Fibroblast of the aortic adventitia (primary cell): ENCODE measurements around the gene ASMTL. TPM values are rescaled to one million over a fixed set of nuclear protein-coding genes. Genes with fewer than 3 reads are reported as not detected.
"Not testable (repeated sequence)": the region's sequence is repeated elsewhere in the genome, so short reads cannot be mapped to it uniquely, and the experiment has no call there.

ENCODE experiments used
- DNase-seq: peaks from one replicate; pipeline ENCODE4 v3.0.0-alpha.2; 2010; ENCODE audit warnings: low read depth
- H3K4me3 ChIP-seq: 2 replicates; pipeline ENCODE4 v1.5.1; 2011; ENCODE audit warnings: low read depth, mild to moderate bottlenecking, control low read depth, low read length, moderate library complexity
- CTCF ChIP-seq: IDR thresholded peaks from 2 replicates; pipeline ENCODE4 v1.5.1; 2011; ENCODE audit warnings: mild to moderate bottlenecking, low read length, control low read depth, inconsistent platforms; ENCODE audit not compliant: insufficient read depth
- total RNA-seq: library from RNA; depleted of rRNA; stranded (reverse); fragments of >200 nt; gene quantifications from 2 replicates; pipeline ENCODE4 v1.2.3, GENCODE V29; 2012; ENCODE audit warnings: low replicate concordance

Gene ASMTL
- total RNA-seq, 1 donor: 17.6 TPM

- TF ChIP-seq CTCF: no peak
- DNase-seq: no peak
- no peak overlapping the region for H3K4me3 ChIP-seq
Measured at GRCh38 chrX:1378306-1378759, 74.4 kb downstream of the ASMTL start.

GRCh38 chrX:1368385-1368698, 84.4 kb downstream of the ASMTL start:
- TF ChIP-seq CTCF: no peak
- no peak overlapping the region for H3K4me3 ChIP-seq
- DNase-seq: no peak

- not testable (repeated sequence) for DNase-seq, H3K4me3 ChIP-seq
Measured at GRCh38 chrX:1366363-1366762, 86.3 kb downstream of the ASMTL start.

GRCh38 chrX:1361910-1362309, 90.8 kb downstream of the ASMTL start:
- DNase-seq: no peak
- H3K4me3 ChIP-seq: no peak overlapping the region
- TF ChIP-seq CTCF: no peak

- no peak overlapping the region for H3K4me3 ChIP-seq
- TF ChIP-seq CTCF: no peak
- no peak for DNase-seq
Measured at GRCh38 chrX:1361275-1361674, 91.4 kb downstream of the ASMTL start.

- TF ChIP-seq CTCF: no peak
- no peak overlapping the region for H3K4me3 ChIP-seq
- no peak for DNase-seq
Measured at GRCh38 chrX:1360171-1360570, 92.5 kb downstream of the ASMTL start.

GRCh38 chrX:1359477-1359873, 93.2 kb downstream of the ASMTL start:
- DNase-seq: no peak
- no peak for TF ChIP-seq CTCF
- no peak overlapping the region for H3K4me3 ChIP-seq
